ENCODE results near the gene CLEC4E.

The CLEC4E gene

DNA sequence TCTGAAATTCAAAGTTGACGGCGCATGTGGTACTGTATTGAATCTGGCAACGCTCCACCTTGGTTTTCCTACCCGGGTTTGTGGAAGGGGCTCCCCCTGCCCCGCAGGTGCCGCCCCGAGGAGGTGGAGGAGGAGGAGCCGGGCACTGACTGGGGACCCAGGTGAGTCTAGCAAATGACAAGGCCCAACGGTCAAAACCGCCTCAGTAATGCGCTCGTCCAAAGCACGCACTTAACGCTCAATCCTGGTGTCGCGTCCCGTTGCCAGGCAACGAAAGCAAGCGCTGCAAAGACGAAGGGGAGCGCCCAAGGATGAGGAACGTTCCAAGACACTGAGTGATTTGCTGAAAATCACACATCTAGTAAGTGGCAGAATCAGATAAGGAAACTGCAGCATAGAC lies 24.0 kb upstream of the CLEC4E start:
- no peak overlapping the region for H3K27ac ChIP-seq

DNA sequence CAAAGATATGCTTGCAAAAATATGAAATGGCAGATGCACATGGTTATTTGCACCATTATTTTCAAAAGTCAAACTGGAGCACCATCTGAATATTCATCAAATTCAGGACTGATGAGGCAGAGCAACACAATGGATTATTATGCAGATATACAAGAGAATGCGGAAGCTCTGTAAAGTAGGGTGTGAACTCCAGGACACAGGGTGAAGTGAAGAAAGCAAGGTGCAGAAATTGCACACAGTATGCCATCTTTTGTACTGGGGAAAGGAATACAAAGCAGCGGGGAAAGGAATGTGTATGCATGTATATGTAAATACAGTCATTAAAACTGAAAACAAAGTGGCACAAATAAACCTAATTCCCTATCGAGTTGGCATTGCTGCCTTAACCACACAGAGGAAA lies 22.7 kb upstream of the CLEC4E start:
- no peak for TF ChIP-seq ZFX (IDR thresholded peaks at IDR 0.05)
- TF ChIP-seq, protein P1, sequence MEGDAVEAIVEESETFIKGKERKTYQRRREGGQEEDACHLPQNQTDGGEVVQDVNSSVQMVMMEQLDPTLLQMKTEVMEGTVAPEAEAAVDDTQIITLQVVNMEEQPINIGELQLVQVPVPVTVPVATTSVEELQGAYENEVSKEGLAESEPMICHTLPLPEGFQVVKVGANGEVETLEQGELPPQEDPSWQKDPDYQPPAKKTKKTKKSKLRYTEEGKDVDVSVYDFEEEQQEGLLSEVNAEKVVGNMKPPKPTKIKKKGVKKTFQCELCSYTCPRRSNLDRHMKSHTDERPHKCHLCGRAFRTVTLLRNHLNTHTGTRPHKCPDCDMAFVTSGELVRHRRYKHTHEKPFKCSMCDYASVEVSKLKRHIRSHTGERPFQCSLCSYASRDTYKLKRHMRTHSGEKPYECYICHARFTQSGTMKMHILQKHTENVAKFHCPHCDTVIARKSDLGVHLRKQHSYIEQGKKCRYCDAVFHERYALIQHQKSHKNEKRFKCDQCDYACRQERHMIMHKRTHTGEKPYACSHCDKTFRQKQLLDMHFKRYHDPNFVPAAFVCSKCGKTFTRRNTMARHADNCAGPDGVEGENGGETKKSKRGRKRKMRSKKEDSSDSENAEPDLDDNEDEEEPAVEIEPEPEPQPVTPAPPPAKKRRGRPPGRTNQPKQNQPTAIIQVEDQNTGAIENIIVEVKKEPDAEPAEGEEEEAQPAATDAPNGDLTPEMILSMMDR (conservative IDR thresholded peaks at IDR 0.05): no peak
- no peak overlapping the region for H3K27ac ChIP-seq

More for the DNA sequence above, 24.0 kb upstream of the CLEC4E start:
- TF ChIP-seq, protein P1 (conservative IDR thresholded peaks at IDR 0.05): no peak
- TF ChIP-seq ZFX (IDR thresholded peaks at IDR 0.05): no peak

DNA sequence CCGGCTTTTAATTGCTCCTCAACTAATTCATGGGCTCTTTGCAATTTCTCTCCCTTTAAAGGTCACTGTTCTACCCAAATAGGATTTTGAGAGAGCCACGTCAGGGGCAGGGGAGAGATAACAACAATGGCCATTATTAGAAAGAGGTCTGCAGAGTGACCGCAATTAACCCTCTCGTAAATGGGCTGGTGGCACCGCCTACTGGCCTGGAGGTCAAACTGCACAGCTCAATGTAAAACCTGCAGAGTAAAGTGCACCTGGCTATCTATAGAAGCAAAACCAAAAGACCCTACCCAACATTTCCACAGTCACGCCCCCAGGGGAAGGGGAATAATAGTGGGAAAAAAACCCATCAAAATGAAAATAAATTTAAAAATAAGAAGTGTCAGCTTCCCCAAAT lies 21.6 kb upstream of the CLEC4E start:
- H3K27ac ChIP-seq: no peak overlapping the region
- TF ChIP-seq, protein P1 (conservative IDR thresholded peaks at IDR 0.05): peak; percentile 64
- TF ChIP-seq ZFX (IDR thresholded peaks at IDR 0.05): no peak

DNA sequence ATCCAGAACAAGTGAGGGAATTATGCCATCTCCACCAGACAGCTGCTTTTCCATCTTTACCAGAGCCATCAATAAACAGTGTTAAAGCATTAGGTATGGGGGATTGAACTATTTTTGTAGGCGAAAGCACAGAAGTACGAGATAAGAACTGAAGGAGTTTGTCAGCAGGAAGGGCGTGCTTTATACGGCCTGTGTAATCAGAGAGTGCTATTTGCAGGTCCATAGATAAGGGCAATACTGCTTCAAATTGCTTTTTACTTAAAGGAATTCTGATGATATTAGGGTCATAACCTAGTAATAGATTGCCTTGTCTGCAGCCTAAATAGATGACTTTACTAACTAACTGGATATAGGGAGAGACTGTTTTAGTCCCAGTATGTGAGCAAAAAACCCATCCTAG lies 20.3 kb upstream of the CLEC4E start:
- TF ChIP-seq, protein P1 (conservative IDR thresholded peaks at IDR 0.05): no peak
- TF ChIP-seq ZFX (IDR thresholded peaks at IDR 0.05): no peak
- no peak overlapping the region for H3K27ac ChIP-seq

DNA sequence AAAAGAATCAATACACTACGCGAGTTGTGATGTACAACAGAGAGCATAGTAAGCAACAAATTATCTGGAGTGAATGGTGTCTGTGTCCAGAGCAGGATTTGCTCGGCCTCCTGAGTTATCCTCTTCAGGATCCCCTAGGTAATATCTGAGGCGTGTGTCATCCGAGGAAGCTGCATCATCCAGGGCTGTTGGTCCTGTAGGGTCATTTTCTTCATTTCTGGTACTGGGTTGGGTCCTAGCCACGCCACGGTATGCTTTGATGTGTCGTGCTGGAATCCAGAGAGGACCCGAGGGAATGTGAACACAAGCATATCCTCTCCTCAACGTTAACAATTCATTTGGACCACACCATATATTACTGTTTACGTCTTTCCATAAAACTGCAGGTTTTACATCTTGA lies 19.0 kb upstream of the CLEC4E start:
- no peak overlapping the region for H3K27ac ChIP-seq
- TF ChIP-seq, protein P1 (conservative IDR thresholded peaks at IDR 0.05): no peak
- TF ChIP-seq ZFX (IDR thresholded peaks at IDR 0.05): no peak

DNA sequence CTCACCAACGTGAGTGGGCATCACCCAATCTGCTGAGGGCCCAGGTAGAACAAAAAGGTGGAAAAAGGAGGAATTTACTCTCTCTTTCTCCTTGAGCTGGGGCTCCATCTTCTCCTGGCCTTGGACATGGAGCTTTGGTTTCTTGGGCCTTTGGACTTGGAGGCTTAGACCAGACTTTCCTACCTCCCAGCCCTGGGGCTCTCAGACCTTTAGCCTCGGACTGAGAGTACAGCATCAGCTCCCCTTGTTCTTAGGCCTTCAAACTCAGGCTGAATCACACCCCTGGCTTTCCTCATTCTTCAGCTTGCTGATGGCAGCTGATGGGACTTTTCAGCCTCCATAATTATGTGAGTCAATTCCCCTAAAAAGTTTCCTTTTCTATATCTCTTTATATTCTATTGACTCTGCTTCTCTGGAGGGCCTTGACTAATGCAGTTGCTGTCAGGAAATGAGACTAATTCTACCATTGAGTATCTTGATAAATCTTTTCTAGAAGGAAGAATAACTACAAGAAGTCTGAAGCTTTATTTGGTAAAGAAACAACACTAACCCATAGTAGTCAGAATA lies 15.9 kb upstream of the CLEC4E start:
- no peak overlapping the region for H3K27ac ChIP-seq
- no peak for TF ChIP-seq ZFX (IDR thresholded peaks at IDR 0.05)
- TF ChIP-seq, protein P1 (conservative IDR thresholded peaks at IDR 0.05): no peak

DNA sequence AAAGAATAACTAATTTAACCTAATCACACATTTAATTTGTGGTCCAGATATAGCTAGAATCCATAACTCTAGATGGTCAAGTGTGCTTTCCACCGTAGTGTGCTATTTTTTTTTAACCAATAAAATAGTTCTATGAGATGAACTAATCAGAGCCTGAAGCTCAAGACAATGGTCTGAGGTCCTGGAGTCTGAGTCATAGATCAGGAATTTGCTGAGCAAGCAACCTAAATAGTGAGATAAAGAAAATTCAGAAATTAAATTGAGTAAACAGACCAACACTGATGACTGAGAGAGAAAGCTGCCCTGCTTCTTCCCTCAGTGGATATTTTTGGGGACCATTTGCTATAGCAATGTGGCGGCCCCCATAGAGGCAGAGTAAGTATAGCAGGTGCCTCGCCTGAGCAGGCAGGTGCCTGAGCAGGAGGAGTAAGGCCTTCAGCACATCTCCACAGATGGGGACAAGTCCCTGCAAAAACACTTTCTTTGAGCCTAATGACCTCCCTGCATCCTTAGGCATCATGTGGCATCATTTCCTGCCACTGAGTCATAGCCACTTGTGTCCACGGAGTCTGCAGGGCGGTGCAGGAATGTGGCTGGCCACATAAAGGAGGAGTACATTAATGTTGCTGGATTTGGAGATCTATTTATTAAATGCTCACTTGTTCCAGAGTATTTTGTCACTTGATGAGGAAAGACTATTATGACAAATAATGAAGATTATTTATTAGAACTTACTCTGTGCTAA lies 13.9 kb upstream of the CLEC4E start:
- H3K27ac ChIP-seq: no peak overlapping the region
- TF ChIP-seq ZFX (IDR thresholded peaks at IDR 0.05): no peak
- TF ChIP-seq, protein P1 (conservative IDR thresholded peaks at IDR 0.05): no peak
